ENCODE measurements around the gene PDZRN3. TPM values are rescaled to one million over a fixed set of nuclear protein-coding genes. Genes with fewer than 3 reads are reported as not detected.

Gene PDZRN3
- total RNA-seq, 1 experiment from 2014 or later = 0.24 TPM

DNA sequence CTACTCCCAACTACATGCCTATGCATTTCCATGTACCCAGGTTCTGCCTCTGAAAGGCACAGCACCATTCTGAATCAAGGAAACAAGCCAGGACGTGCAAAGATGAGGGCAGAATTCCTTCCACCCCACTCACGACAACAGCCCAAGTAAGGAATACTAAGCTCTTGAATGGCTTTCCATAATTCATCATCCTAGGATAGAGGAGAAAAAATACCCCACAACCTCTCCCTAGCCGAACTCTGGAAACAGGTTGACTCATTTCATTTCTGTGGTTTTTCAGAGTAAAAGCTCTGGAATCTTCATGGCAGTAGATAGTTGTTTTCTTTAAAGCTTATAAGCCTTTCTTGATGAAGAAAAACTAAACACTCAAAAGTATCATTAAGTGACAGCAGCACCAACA, 77.8 kb downstream of the PDZRN3 start:
- Histone ChIP-seq H3K27ac (ENCODE audit: low read depth, low read length, poor library complexity, severe bottlenecking) (no peak overlapping the region), H3K36me3 (ENCODE audit: insufficient read depth, low read length, poor library complexity, severe bottlenecking) (no peaks in the 10 kb centered on the region), H3K9me3 (ENCODE audit: low read depth, low read length, poor library complexity, severe bottlenecking) (no peaks in the 10 kb centered on the region), H3K4me1 (ENCODE audit: insufficient read depth, low read length, poor library complexity, severe bottlenecking) (no peaks in the 10 kb centered on the region), H3K27me3 (replicated peaks; ENCODE audit: insufficient read depth, low read depth, low read length, poor library complexity) (no peaks in the 10 kb centered on the region), H3K4me3 (ENCODE audit: low read depth, low read length, poor library complexity, severe bottlenecking) (no peak overlapping the region)
- CTCF ChIA-PET = no interaction called here
- BruUV-seq (replicated peaks) = no TSS peak
- TF ChIP-seq EZH2 (IDR thresholded peaks at IDR 0.05; ENCODE audit: borderline replicate concordance, low read depth, low read length, poor library complexity, severe bottlenecking) (no peak), CTCF (conservative IDR thresholded peaks at IDR 0.05; ENCODE audit: low read depth, low read length) (no peak)
- POLR2A ChIA-PET (ENCODE audit: low non-redundant PET) = no interaction called here
- intact Hi-C loops (cut with micrococcal nuclease; ENCODE audit: unreplicated experiment) = no loop called here
- no peak for DNase-seq (ENCODE audit: low spot score)

- Histone ChIP-seq H3K27ac (ENCODE audit: low read depth, low read length, poor library complexity, severe bottlenecking) (no peak overlapping the region), H3K4me3 (ENCODE audit: low read depth, low read length, poor library complexity, severe bottlenecking) (no peak overlapping the region), H3K36me3 (ENCODE audit: insufficient read depth, low read length, poor library complexity, severe bottlenecking) (no peaks in the 10 kb centered on the region), H3K9me3 (ENCODE audit: low read depth, low read length, poor library complexity, severe bottlenecking) (no peaks in the 10 kb centered on the region), H3K4me1 (ENCODE audit: insufficient read depth, low read length, poor library complexity, severe bottlenecking) (no peaks in the 10 kb centered on the region), H3K27me3 (replicated peaks; ENCODE audit: insufficient read depth, low read depth, low read length, poor library complexity) (no peaks in the 10 kb centered on the region)
- TF ChIP-seq EZH2 (IDR thresholded peaks at IDR 0.05; ENCODE audit: borderline replicate concordance, low read depth, low read length, poor library complexity, severe bottlenecking) (no peak), CTCF (conservative IDR thresholded peaks at IDR 0.05; ENCODE audit: low read depth, low read length) (no peak)
- no peak for DNase-seq (ENCODE audit: low spot score)
- intact Hi-C loops (cut with micrococcal nuclease; ENCODE audit: unreplicated experiment) = no loop called here
- ChIA-PET CTCF (no interaction called here), POLR2A (ENCODE audit: low non-redundant PET) (no interaction called here)
- no TSS peak for BruUV-seq (replicated peaks)
Observed at GRCh38 chr3:73543412-73543811, 81.3 kb downstream of the PDZRN3 start.

DNA sequence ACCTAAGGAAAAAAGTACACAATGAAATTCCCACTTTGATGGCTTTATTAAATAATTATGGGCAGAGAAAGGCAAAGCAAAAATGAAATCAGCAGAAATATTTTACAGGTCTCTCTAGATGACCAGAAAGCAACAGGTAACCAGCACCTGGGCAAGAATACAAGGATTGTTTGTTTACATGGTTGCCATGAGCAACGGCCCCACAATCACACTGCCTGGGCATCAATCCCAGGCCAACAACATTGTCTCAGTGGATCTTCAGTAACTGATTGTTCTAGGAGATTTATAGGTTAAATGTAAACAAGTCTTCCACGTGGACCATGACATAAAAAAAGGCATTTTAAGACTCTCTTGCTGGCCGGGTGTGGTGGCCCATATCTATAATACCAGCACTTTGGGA, 82.6 kb downstream of the PDZRN3 start:
- intact Hi-C loops (cut with micrococcal nuclease; ENCODE audit: unreplicated experiment) = no loop called here
- Histone ChIP-seq H3K27ac (ENCODE audit: low read depth, low read length, poor library complexity, severe bottlenecking) (no peak overlapping the region), H3K27me3 (replicated peaks; ENCODE audit: insufficient read depth, low read depth, low read length, poor library complexity) (no peaks in the 10 kb centered on the region), H3K9me3 (ENCODE audit: low read depth, low read length, poor library complexity, severe bottlenecking) (no peaks in the 10 kb centered on the region), H3K4me1 (ENCODE audit: insufficient read depth, low read length, poor library complexity, severe bottlenecking) (no peaks in the 10 kb centered on the region), H3K4me3 (ENCODE audit: low read depth, low read length, poor library complexity, severe bottlenecking) (no peak overlapping the region), H3K36me3 (ENCODE audit: insufficient read depth, low read length, poor library complexity, severe bottlenecking) (no peaks in the 10 kb centered on the region)
- no peak for DNase-seq (ENCODE audit: low spot score)
- no TSS peak for BruUV-seq (replicated peaks)
- CTCF ChIA-PET = no interaction called here
- POLR2A ChIA-PET (ENCODE audit: low non-redundant PET) = no interaction called here
- TF ChIP-seq CTCF (conservative IDR thresholded peaks at IDR 0.05; ENCODE audit: low read depth, low read length) (no peak), EZH2 (IDR thresholded peaks at IDR 0.05; ENCODE audit: borderline replicate concordance, low read depth, low read length, poor library complexity, severe bottlenecking) (no peak)

Measured in A673 (cell line).